ENCODE results near the gene ACER1.
"Not testable (repeated sequence)": the region's sequence is repeated elsewhere in the genome, so short reads cannot be mapped to it uniquely, and the experiment has no call there.

The ACER1 gene

DNA sequence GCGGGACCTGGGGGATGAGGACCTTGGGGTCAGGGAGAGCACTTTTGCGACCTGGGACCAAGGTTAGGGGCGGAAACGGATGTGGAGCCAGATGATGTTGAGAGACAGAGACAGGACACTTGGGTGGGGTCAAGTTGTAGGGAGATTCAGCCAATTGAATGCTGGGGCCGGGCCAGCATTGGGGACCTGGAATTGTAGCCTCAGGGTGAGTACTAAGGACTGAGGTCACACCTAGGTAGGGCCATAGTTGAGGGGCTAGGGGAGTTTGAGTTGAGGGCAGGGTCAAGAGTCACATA lies 40.3 kb upstream of the ACER1 start:
- H3K9me3 ChIP-seq (ENCODE audit: insufficient read depth, low read depth, low read length), result no peaks in the 10 kb centered on the region
- peak overlapping the region; percentile 37; the same call in 1 of the 2 replicates for H3K27ac ChIP-seq (ENCODE audit: low read depth, low read length)
- H3K4me1 ChIP-seq (ENCODE audit: insufficient read depth, low read length), result peaks cover 7% of the 10 kb centered on the region
- H3K36me3 ChIP-seq (ENCODE audit: insufficient read depth, low read length), result peaks cover 12% of the 10 kb centered on the region
- peak overlapping the region; percentile 56 for H3K9ac ChIP-seq (ENCODE audit: low read depth, low read length)
- 22% methylated on average over 5 of the region's 5 CpGs for WGBS
- H3K27me3 ChIP-seq (ENCODE audit: insufficient read depth, low read length), result no peaks in the 10 kb centered on the region
- H3K4me3 ChIP-seq (ENCODE audit: low read length), result peak overlapping the region; percentile 47

DNA sequence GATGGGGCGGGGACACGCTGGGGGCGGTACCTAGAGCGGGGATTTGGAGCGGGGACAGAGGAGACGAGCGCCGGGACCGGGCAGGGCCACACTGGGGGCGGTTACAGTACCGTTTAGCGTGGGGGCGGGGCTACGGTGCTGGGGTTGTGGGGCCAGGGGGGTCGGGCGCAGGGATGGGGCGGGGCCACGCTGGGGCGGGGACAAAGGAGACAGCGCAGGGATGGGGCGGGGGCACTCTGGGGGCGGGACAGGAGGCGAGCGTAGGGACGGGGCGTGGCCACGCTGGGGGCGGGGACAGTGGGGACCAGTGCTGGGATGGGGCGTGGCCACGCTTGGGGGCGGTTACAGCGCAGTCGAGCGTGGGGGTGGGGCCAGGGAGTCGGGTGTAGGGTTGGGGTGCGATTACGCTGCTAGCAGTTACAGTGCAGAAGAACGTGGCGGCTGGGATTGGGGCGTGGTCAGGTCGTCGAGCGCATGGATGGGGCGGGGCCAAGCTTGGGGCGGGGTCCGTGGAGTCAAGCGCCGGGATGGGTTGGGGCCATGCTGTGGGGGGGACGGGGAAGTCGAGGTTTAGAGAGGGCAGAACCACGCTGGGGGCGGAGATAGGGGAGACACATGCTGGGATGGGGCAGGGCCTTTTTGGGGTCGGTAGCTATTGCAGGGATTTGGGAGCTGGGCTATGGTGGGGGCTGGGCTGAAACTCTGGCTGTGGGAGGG lies 39.8 kb upstream of the ACER1 start:
- Histone ChIP-seq H3K27me3 (ENCODE audit: insufficient read depth, low read length) (no peaks in the 10 kb centered on the region), H3K4me3 (ENCODE audit: low read length) (peak overlapping the region; percentile 84), H3K4me1 (ENCODE audit: insufficient read depth, low read length) (peaks cover 7% of the 10 kb centered on the region), H3K9me3 (ENCODE audit: insufficient read depth, low read depth, low read length) (no peaks in the 10 kb centered on the region), H3K36me3 (ENCODE audit: insufficient read depth, low read length) (peaks cover 17% of the 10 kb centered on the region), H3K27ac (ENCODE audit: low read depth, low read length) (peak overlapping the region; percentile 97), H3K9ac (ENCODE audit: low read depth, low read length) (peak overlapping the region; percentile 80)
- WGBS, result 2% methylated on average over 53 of the region's 53 CpGs

GRCh38 chr19:6372594-6373095 lies 39.2 kb upstream of the ACER1 start, which contains the start of gene ALKBH7:
Gene ALKBH7 (plus strand): TSS chr19:6372794. CDS start chr19:6372821, 27 bp downstream.
- WGBS, result under 1% methylated on average over 47 of the region's 47 CpGs

GRCh38 chr19:6364353-6364752 lies 30.9 kb upstream of the ACER1 start:
- Histone ChIP-seq H3K36me3 (ENCODE audit: insufficient read depth, low read length) (peaks cover 46% of the 10 kb centered on the region), H3K27me3 (ENCODE audit: insufficient read depth, low read length) (no peaks in the 10 kb centered on the region), H3K4me3 (ENCODE audit: low read length) (no peak overlapping the region), H3K4me1 (ENCODE audit: insufficient read depth, low read length) (no peaks in the 10 kb centered on the region), H3K9ac (ENCODE audit: low read depth, low read length) (no peak overlapping the region), H3K27ac (ENCODE audit: low read depth, low read length) (no peak overlapping the region), H3K9me3 (ENCODE audit: insufficient read depth, low read depth, low read length) (no peaks in the 10 kb centered on the region)
- WGBS, result 96% methylated on average over 21 of the region's 21 CpGs

More at GRCh38 chr19:6372594-6373095, 39.2 kb upstream of the ACER1 start, which contains the start of gene ALKBH7:
- H3K27me3 ChIP-seq (ENCODE audit: insufficient read depth, low read length), result no peaks in the 10 kb centered on the region
- peak within 1 kb of the TSS; percentile 84 for H3K4me3 ChIP-seq (ENCODE audit: low read length)
- H3K36me3 ChIP-seq (ENCODE audit: insufficient read depth, low read length), result peaks cover 23% of the 10 kb centered on the region
- peaks cover 7% of the 10 kb centered on the region for H3K4me1 ChIP-seq (ENCODE audit: insufficient read depth, low read length)
- H3K9me3 ChIP-seq (ENCODE audit: insufficient read depth, low read depth, low read length), result no peaks in the 10 kb centered on the region
- peak within 1 kb of the TSS; percentile 97 for H3K27ac ChIP-seq (ENCODE audit: low read depth, low read length)
- peak within 1 kb of the TSS; percentile 80 for H3K9ac ChIP-seq (ENCODE audit: low read depth, low read length)

DNA sequence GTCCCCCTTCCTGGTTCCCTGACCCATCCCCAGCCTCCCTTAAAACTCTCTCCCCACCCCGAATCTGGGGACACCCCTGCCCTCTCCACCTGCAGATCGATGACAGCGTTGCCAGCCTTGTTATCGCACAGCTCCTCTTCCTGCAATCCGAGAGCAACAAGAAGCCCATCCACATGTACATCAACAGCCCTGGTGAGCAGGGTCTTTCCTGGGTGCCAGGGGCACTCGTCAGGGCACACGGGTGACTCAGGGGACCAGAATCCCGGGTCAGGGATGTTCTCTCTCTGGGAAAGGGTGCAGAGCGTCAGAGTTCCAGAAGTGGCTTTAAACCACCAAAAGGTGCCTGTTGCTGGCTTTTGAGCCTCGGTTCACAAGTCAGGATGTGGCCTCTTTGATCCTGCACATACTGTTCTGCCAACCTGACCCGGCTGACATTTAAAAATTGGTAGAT lies 29.0 kb upstream of the ACER1 start:
- Histone ChIP-seq H3K36me3 (ENCODE audit: insufficient read depth, low read length) (peaks cover 30% of the 10 kb centered on the region), H3K9ac (ENCODE audit: low read depth, low read length) (peak overlapping the region; percentile 77), H3K9me3 (ENCODE audit: insufficient read depth, low read depth, low read length) (no peaks in the 10 kb centered on the region), H3K27ac (ENCODE audit: low read depth, low read length) (no peak overlapping the region), H3K4me3 (ENCODE audit: low read length) (peak overlapping the region; percentile 72), H3K4me1 (ENCODE audit: insufficient read depth, low read length) (no peaks in the 10 kb centered on the region), H3K27me3 (ENCODE audit: insufficient read depth, low read length) (no peaks in the 10 kb centered on the region)
- 68% methylated on average over 11 of the region's 11 CpGs for WGBS

GRCh38 chr19:6362027-6362350 lies 28.6 kb upstream of the ACER1 start:
- Histone ChIP-seq H3K36me3 (ENCODE audit: insufficient read depth, low read length) (peaks cover 26% of the 10 kb centered on the region), H3K4me3 (ENCODE audit: low read length) (peak overlapping the region; percentile 72), H3K27ac (ENCODE audit: low read depth, low read length) (no peak overlapping the region), H3K4me1 (ENCODE audit: insufficient read depth, low read length) (no peaks in the 10 kb centered on the region), H3K27me3 (ENCODE audit: insufficient read depth, low read length) (no peaks in the 10 kb centered on the region), H3K9ac (ENCODE audit: low read depth, low read length) (peak overlapping the region; percentile 77), H3K9me3 (ENCODE audit: insufficient read depth, low read depth, low read length) (no peaks in the 10 kb centered on the region)
- 2% methylated on average over 7 of the region's 7 CpGs for WGBS

DNA sequence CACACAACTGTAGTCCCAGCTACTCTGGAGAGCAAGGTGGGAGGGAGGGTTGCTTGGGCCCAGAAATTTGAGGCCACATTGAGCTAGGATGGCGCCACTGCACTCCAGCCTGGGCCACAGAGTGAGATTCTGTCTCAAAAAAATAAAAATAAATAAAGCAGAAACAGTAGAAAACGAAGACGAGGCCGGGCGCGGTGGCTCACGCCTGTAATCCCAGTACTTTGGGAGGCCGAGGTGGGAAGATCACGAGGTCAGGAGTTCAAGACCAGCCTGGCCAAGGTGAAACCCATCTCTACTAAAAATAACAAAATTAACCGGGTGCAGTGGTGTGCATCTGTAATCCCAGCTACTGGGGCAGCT lies 27.4 kb upstream of the ACER1 start:
- not testable (repeated sequence) for H3K27ac ChIP-seq (ENCODE audit: low read depth, low read length); H3K9ac ChIP-seq (ENCODE audit: low read depth, low read length); H3K9me3 ChIP-seq (ENCODE audit: insufficient read depth, low read depth, low read length); H3K27me3 ChIP-seq (ENCODE audit: insufficient read depth, low read length); H3K4me1 ChIP-seq (ENCODE audit: insufficient read depth, low read length)
- Histone ChIP-seq H3K36me3 (ENCODE audit: insufficient read depth, low read length) (peaks cover 15% of the 10 kb centered on the region), H3K4me3 (ENCODE audit: low read length) (peak overlapping the region; percentile 72)
- WGBS, result 91% methylated on average over 10 of the region's 10 CpGs

- H3K9me3 ChIP-seq (ENCODE audit: insufficient read depth, low read depth, low read length); H3K27me3 ChIP-seq (ENCODE audit: insufficient read depth, low read length); H3K27ac ChIP-seq (ENCODE audit: low read depth, low read length); H3K4me3 ChIP-seq (ENCODE audit: low read length); H3K9ac ChIP-seq (ENCODE audit: low read depth, low read length); H3K4me1 ChIP-seq (ENCODE audit: insufficient read depth, low read length): not testable (repeated sequence)
- 96% methylated on average over 11 of the region's 12 CpGs for WGBS
- H3K36me3 ChIP-seq (ENCODE audit: insufficient read depth, low read length), result peaks cover 11% of the 10 kb centered on the region
These were observed 27.0 kb upstream of the ACER1 start for GRCh38 chr19:6360445-6360844.

DNA sequence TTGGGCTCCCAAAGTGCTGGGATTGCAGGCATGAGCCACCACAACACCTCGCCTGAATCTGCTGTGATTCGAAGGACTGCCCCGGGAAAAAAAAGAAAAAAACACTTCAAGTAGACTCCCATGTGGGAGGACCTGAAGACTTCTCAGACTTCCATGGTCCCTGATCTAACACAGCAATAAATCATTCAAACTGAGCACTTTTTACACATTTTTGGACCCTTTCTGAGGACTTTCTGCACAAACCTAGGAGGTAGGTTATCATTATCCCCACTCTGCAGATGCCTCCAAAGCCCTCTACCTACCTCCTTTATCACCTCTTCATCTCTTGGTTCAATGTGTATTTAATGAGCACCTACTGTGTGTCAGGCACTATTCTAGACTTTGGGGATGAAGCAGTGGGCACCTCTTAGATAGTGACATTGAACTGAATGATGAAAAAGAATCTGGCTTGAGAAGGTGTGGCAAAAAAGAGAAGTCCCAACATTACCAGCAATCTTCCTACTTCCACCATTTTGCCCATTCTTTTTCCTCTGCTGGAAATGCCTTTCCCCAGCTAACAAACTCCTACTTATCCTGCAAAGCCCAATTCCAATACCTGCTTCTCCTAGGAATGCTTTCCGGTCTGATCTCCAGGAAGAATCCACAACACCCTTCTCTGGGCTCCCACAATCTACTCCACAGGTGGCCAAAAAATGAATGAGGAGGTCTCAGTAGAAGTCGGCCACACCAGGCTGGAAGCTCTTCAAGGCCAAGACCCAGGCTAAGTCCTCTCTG lies 26.3 kb upstream of the ACER1 start:
- no peaks in the 10 kb centered on the region for H3K9me3 ChIP-seq (ENCODE audit: insufficient read depth, low read depth, low read length)
- no peak overlapping the region for H3K9ac ChIP-seq (ENCODE audit: low read depth, low read length)
- no peak overlapping the region for H3K27ac ChIP-seq (ENCODE audit: low read depth, low read length)
- H3K4me1 ChIP-seq (ENCODE audit: insufficient read depth, low read length), result no peaks in the 10 kb centered on the region
- H3K36me3 ChIP-seq (ENCODE audit: insufficient read depth, low read length), result peaks cover 4% of the 10 kb centered on the region; the same call in 1 of the 2 replicates
- no peaks in the 10 kb centered on the region for H3K27me3 ChIP-seq (ENCODE audit: insufficient read depth, low read length)
- WGBS, result 86% methylated on average over 5 of the region's 5 CpGs
- no peak overlapping the region for H3K4me3 ChIP-seq (ENCODE audit: low read length)

DNA sequence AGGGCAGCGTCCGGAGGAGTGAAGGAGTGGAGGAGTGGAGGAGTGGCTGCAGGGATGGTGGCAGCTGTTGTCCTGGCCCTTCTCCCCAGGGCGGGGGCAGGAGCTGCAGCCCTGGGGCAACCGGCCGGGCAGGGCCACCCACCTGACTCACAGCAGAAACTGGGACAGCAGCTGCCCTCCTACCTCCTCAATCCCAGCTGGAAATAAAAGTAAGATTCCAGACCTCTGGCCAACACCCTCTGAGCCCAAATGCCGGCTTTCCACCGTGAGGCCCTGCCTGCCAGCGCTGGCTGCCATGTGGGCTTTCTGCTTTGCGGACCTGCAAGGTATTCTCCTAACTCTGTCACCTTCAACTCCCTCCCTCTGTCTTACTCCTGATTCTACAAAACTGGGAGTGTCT lies 24.6 kb upstream of the ACER1 start:
- Histone ChIP-seq H3K36me3 (ENCODE audit: insufficient read depth, low read length) (no peaks in the 10 kb centered on the region), H3K27me3 (ENCODE audit: insufficient read depth, low read length) (no peaks in the 10 kb centered on the region), H3K27ac (ENCODE audit: low read depth, low read length) (no peak overlapping the region), H3K4me3 (ENCODE audit: low read length) (no peak overlapping the region), H3K9me3 (ENCODE audit: insufficient read depth, low read depth, low read length) (no peaks in the 10 kb centered on the region), H3K4me1 (ENCODE audit: insufficient read depth, low read length) (no peaks in the 10 kb centered on the region), H3K9ac (ENCODE audit: low read depth, low read length) (no peak overlapping the region)
- 73% methylated on average over 9 of the region's 9 CpGs for WGBS

GRCh38 chr19:6357174-6357573 lies 23.8 kb upstream of the ACER1 start:
- Histone ChIP-seq H3K9ac (ENCODE audit: low read depth, low read length) (no peak overlapping the region), H3K9me3 (ENCODE audit: insufficient read depth, low read depth, low read length) (no peaks in the 10 kb centered on the region), H3K4me3 (ENCODE audit: low read length) (no peak overlapping the region), H3K4me1 (ENCODE audit: insufficient read depth, low read length) (no peaks in the 10 kb centered on the region), H3K27ac (ENCODE audit: low read depth, low read length) (no peak overlapping the region), H3K27me3 (ENCODE audit: insufficient read depth, low read length) (no peaks in the 10 kb centered on the region), H3K36me3 (ENCODE audit: insufficient read depth, low read length) (no peaks in the 10 kb centered on the region)
- WGBS, result 92% methylated on average over 14 of the region's 14 CpGs
